ENCODE measurements around the gene METTL27.
"Not testable (repeated sequence)": the region's sequence is repeated elsewhere in the genome, so short reads cannot be mapped to it uniquely, and the experiment has no call there.

Gene METTL27

DNA sequence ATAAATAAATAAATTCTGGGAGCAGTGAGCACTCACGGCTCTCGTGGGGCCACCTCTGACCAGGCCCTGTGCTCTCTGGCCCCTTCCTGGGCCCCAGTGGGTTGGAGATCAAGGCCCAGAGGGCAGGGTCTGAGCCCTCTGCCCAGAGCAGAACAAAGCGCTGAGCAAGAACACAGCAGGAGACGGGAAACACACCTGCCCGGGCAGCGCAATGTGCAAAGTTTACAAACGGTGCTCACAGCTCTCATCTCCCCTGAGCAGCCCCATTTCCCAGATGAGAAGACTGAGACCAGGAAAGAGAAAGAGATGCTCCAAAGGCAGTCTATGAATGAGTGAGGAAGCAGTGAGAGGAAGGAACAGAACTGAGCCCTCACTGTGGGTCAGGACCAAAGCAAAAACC lies 3.0 kb downstream of the METTL27 start:
- DNase-seq (ENCODE audit: low read depth in 2 of 2), result no peak

DNA sequence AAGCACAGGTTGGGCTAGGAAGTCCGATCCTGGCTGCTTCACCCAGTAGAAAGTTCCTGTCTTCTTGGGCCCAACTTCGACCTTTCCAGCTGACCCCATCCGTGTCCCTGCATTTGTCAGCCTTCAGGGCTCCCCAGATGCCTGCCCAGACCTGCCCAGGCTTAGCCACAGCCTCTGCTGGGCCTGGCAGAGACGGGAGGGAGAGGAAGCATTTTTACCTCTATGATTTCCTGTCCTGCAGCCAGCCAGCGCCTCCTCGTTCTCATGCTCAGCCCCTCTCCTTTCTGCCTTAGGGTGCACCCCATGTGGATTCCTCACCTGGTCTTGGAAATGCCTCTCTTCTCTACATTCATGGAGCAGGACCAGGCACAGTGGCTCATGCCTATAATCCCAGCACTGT lies 3.7 kb downstream of the METTL27 start:
- DNase-seq (ENCODE audit: low read depth in 2 of 2), result no peak

GRCh38 chr7:73837167-73837566 lies 5.1 kb downstream of the METTL27 start:
- not testable (repeated sequence) for DNase-seq (ENCODE audit: low read depth in 2 of 2)

GRCh38 chr7:73834626-73835191 lies 7.6 kb downstream of the METTL27 start:
- no peak for DNase-seq (ENCODE audit: low read depth in 2 of 2)

DNA sequence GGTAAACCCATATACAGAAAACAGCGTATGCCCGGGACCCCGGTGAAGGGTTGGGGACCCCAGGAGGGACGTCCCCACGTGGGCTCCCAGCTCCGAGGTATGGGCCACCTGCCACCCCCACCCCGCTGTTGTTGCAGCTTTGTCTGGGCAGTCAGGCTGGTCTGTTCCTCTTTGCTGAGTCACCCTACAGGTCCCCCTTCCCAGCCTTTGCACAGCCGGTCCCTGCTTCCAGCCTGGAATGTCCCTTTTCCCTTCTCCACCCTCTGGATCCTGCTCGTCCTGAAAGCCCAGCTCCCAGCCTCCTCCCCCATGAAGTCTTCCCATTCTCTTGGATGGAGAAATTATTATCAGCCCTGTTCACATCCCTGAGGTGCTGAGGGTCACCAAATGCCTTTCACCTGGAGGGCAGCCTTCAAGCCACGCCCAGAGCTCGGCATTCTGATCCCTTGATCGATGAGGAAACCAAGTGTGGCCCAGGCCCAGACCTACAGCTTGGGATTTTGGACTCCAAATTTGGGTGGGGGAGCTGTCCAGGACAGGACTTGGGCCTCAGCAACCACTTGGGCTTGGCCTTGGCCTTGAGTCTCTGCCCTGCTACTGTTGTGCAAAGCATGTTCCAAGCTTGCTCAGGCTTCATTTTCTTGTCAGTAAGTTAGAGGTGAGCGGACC lies 8.9 kb downstream of the METTL27 start:
- DNase-seq (ENCODE audit: low read depth in 2 of 2), result no peak

DNA sequence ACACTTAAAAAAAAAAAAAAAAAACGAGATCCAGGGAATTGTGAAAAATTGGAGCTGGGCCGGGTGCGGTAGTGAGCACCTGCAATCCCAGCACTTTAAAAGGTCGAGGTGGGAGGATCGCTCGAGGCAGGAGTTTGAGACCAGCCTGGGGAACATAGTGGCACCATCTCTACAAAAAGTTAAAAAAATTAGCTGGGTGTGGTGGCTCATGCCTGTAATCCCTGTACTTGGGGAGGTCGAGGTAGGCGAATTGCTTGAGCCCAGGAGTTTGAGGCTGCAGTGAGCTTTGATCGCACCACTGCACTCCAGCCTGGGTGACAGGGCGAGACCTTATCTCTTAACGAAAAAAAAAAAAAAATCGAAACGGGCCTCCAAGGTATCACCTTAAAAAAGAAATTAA lies 9.5 kb downstream of the METTL27 start:
- no peak for DNase-seq (ENCODE audit: low read depth in 2 of 2)

GRCh38 chr7:73831834-73832651 lies 10.3 kb downstream of the METTL27 start:
- no peak for DNase-seq (ENCODE audit: low read depth in 2 of 2)

- no peak for DNase-seq (ENCODE audit: low read depth in 2 of 2)
These were observed 10.8 kb downstream of the METTL27 start for GRCh38 chr7:73831584-73831833.

DNA sequence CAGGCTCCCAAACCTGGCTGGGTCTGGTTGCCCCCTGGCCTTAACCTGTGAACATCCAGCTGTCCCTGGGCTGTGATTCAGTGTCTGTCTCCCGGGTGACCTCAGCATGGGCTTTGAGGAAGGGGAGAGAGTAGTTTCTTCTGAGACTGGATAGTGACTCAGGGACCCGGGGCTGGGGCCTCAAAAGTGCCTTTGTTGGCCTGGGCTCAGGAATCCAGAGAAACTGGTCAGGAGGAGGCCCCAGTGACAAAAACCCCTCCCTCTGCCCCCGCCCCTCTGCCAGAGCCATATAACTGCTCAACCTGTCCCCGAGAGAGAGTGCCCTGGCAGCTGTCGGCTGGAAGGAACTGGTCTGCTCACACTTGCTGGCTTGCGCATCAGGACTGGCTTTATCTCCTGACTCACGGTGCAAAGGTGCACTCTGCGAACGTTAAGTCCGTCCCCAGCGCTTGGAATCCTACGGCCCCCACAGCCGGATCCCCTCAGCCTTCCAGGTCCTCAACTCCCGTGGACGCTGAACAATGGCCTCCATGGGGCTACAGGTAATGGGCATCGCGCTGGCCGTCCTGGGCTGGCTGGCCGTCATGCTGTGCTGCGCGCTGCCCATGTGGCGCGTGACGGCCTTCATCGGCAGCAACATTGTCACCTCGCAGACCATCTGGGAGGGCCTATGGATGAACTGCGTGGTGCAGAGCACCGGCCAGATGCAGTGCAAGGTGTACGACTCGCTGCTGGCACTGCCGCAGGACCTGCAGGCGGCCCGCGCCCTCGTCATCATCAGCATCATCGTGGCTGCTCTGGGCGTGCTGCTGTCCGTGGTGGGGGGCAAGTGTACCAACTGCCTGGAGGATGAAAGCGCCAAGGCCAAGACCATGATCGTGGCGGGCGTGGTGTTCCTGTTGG lies 11.4 kb downstream of the METTL27 start, which contains the start of gene CLDN4:
TSS of gene CLDN4 (plus strand) at position 316 of the 903 bp plus-strand sequence. CDS start at position 522, 206 bp downstream.
- DNase-seq (ENCODE audit: low read depth in 2 of 2), result no peak

- DNase-seq (ENCODE audit: low read depth in 2 of 2), result no peak
These were observed 12.2 kb downstream of the METTL27 start for GRCh38 chr7:73829921-73830680.

- no peak for DNase-seq (ENCODE audit: low read depth in 2 of 2)
These were observed 12.8 kb downstream of the METTL27 start for GRCh38 chr7:73829505-73829904.

GRCh38 chr7:73828972-73829371 lies 13.3 kb downstream of the METTL27 start:
- no peak for DNase-seq (ENCODE audit: low read depth in 2 of 2)

- no peak for DNase-seq (ENCODE audit: low read depth in 2 of 2)
These were observed 14.1 kb downstream of the METTL27 start for GRCh38 chr7:73828107-73828803.

- no peak for DNase-seq (ENCODE audit: low read depth in 2 of 2)
These were observed 14.7 kb downstream of the METTL27 start for GRCh38 chr7:73827567-73828106.

DNA sequence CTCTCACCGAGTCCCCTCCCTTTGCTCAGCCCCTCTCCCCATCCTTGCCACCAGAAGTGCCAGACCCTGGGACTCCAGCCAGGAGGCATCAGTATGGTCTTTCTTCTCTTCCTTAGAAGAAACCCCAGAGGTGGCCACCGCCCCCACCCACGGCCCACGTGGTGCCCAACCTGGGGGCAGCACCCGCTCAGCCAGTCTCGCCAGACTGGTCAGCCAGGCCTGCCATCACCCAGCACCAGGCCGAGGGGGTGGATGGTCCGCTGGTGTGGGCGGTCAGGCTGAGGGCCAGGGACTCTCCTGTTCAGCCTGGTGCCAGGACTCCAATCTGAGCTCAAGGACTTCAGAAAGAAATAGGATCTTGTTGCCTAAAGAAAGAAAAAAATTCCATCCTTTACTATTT lies 17.3 kb downstream of the METTL27 start:
- no peak for DNase-seq (ENCODE audit: low read depth in 2 of 2)

DNA sequence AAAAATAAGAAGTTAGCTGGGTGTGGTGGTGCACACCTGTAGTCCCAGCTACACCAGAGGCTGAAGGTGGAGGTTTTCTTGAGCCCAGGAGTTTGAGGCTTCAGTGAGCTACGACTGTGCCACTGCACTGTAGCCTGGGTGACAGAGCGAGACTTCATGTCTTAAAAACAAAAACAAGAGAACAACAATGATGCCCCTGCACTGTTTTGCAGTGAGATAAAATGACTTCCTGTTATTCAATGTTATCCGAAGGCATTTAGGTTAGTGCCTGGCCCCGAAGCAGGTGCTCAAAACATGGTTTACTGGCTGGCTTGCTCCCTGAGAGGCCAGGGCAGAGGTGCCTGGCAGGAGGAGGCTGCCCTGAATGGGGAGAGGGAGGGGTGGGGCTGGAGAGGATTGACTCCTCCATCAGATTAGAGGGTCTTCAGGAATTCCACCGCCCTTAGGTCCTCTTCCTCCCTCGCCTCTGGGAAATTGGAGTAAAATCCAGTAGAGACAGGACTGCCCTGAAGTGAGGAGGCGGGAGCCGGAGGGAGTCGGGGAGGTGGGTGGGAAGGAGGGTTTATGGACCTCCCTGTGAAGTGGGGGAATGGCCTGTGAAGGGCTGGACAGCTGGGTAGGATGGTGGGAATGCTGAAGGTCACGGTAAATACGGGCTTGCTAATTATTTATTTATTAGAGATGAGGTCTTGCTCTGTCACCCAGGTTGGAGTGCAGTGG lies 18.3 kb downstream of the METTL27 start:
- DNase-seq (ENCODE audit: low read depth in 2 of 2), result no peak

DNA sequence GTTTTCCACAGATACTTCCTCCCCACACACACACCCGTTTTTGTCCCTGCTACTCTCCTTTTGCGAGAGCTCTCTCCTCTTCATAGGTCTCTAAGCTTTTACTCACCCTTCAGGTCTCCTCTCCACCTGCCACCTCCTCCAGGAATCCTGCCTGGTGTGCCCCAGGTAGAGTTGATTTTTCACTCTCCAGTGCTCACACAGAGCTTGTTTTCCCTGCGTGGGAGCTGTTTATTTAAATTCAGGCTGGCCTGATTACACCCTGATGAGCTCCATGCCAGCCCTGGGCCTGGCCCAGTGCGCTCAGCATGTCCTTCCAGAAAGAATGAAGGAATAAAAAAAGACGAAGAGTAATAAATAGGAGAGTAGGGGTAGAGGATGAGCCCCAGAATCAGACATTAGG lies 19.1 kb downstream of the METTL27 start:
- no peak for DNase-seq (ENCODE audit: low read depth in 2 of 2)

- no peak for DNase-seq (ENCODE audit: low read depth in 2 of 2)
These were observed 19.8 kb downstream of the METTL27 start for GRCh38 chr7:73822319-73823173.

Measured in stimulated activated CD8-positive, alpha-beta memory T cell treated with anti-CD3 and anti-CD28 coated beads, Interleukin-2, amount 100 ng/mL, for 1 hour (primary cell).